Fibroblast of the aortic adventitia (primary cell): ENCODE measurements around the gene FHIT. TPM values are rescaled to one million over a fixed set of nuclear protein-coding genes. Genes with fewer than 3 reads are reported as not detected.

Source experiments
- DNase-seq: peaks from one replicate; pipeline ENCODE4 v3.0.0-alpha.2; 2010; ENCODE audit warnings: low read depth
- H3K4me3 ChIP-seq: 2 replicates; pipeline ENCODE4 v1.5.1; 2011; ENCODE audit warnings: low read depth, mild to moderate bottlenecking, control low read depth, low read length, moderate library complexity
- total RNA-seq: library from RNA; depleted of rRNA; stranded (reverse); fragments of >200 nt; gene quantifications from 2 replicates; pipeline ENCODE4 v1.2.3, GENCODE V29; 2012; ENCODE audit warnings: low replicate concordance
- TF ChIP-seq, protein P1 (sequence below): IDR thresholded peaks from 2 replicates; pipeline ENCODE4 v1.5.1; 2011; ENCODE audit warnings: mild to moderate bottlenecking, low read length, control low read depth, inconsistent platforms; ENCODE audit not compliant: insufficient read depth

The FHIT gene
- total RNA-seq, 1 donor: 1.5 TPM

DNA sequence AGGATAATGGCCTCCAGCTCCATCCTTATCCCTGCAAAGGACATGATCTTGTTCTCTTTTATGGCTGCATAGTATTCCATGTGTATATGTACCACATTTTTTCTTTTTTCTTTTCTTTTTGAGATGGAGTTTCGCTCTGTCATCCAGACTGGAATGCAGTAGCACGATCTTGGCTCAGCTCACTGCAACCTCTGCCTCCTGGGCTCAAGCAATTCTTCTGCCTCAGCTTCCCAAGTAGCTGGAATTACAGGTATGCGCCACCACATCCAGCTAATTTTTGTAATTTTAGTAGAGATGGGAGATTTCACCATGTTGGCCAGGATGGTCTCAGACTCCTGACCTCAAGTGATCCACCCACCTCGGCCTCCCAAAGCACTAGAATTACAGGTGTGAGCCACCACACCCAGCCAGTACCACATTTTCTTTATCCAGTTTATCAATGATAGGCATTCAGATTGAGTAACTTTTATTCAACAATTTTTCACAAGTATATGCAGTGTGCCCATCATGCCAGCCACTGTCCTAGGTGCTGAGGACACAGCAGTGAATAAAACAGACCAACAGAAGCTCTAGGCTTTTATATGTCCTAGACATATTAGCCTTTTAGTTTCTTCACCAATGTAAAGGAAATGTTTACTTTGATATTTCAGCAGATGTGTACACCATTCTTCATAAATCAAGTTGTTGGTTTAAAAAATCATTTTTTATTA is 815.2 kb downstream of the FHIT start:
- TF ChIP-seq, protein P1, sequence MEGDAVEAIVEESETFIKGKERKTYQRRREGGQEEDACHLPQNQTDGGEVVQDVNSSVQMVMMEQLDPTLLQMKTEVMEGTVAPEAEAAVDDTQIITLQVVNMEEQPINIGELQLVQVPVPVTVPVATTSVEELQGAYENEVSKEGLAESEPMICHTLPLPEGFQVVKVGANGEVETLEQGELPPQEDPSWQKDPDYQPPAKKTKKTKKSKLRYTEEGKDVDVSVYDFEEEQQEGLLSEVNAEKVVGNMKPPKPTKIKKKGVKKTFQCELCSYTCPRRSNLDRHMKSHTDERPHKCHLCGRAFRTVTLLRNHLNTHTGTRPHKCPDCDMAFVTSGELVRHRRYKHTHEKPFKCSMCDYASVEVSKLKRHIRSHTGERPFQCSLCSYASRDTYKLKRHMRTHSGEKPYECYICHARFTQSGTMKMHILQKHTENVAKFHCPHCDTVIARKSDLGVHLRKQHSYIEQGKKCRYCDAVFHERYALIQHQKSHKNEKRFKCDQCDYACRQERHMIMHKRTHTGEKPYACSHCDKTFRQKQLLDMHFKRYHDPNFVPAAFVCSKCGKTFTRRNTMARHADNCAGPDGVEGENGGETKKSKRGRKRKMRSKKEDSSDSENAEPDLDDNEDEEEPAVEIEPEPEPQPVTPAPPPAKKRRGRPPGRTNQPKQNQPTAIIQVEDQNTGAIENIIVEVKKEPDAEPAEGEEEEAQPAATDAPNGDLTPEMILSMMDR: no peak
- H3K4me3 ChIP-seq: no peak overlapping the region
- no peak for DNase-seq

GRCh38 chr3:60434950-60435349 is 816.3 kb downstream of the FHIT start:
- H3K4me3 ChIP-seq: no peak overlapping the region
- DNase-seq: no peak
- TF ChIP-seq, protein P1: no peak

- H3K4me3 ChIP-seq: no peak overlapping the region
- no peak for DNase-seq
- TF ChIP-seq, protein P1: no peak
Observed at GRCh38 chr3:60434323-60434722, 816.9 kb downstream of the FHIT start.

DNA sequence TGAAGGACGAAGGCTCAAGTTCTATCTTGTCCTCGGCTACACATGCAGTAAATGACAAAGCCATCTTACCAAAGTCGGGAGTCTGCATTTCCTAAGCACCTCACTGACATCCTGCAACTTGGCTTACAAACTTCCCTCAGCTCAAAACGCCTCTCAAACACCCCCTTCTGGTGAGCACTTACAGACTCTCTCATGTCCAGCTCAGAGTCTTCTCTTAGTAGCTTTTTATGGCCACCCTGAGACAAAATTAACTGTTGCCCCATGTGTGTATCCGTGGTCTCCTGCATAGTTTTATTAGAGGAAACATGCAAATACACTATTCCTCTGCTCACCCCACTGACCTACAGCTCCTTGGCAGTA is 819.7 kb downstream of the FHIT start:
- peak; percentile 23 for DNase-seq
- TF ChIP-seq, protein P1: peak; percentile 14
- no peak overlapping the region for H3K4me3 ChIP-seq

GRCh38 chr3:60430205-60430604 is 821.0 kb downstream of the FHIT start:
- no peak overlapping the region for H3K4me3 ChIP-seq
- DNase-seq: no peak
- TF ChIP-seq, protein P1: no peak

DNA sequence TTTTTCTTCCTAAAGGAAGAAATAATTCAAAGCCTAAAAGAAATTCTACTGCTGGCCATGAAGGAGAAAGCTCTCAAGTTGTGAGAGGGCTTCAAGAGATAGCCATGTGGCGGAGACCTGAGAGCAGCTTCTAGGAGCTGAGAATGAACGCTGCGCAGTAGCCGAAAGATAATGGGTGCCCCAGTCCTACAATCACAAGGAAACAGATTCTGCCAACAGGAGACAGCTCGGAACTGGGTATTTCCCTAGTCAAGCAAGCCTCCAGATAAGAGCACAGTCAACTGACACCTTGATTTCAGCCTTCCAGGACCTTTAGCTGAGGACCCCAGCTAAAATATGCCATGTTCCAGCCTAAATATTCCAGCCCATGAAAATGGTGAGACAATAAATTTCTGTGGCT is 824.1 kb downstream of the FHIT start:
- TF ChIP-seq, protein P1: no peak
- H3K4me3 ChIP-seq: no peak overlapping the region
- DNase-seq: no peak

DNA sequence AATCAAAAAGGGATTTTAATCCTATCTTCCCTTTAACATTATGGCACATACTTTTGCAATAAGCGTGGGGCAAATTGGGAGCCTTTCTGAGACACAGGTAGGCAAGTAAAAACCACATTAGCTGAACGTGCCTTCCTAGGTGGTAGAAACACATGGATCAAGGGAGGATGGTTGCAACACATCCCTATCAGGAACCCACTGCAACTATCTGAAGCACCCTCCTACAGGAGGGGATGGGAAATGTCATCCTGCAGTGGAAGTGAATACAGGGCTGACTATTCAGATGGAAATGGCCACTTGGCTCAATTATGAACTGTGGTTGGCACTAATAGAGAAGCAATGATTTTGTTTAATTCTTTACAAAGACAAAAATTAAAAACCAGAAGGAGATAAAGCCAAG is 826.3 kb downstream of the FHIT start:
- TF ChIP-seq, protein P1: no peak
- DNase-seq: no peak
- no peak overlapping the region for H3K4me3 ChIP-seq
